Subcutaneous adipose tissue (tissue), 4 donors: Measurements from ENCODE around the gene KIFC1. TPM values are rescaled to one million over a fixed set of nuclear protein-coding genes. Genes with fewer than 3 reads are reported as not detected.

Source experiments
- total RNA-seq, 4 donors: library from RNA; depleted of rRNA; stranded (reverse); fragments of >200 nt; gene quantifications; one replicate each; pipeline ENCODE4 v1.1.0, GENCODE V29; 2016
- TF ChIP-seq, protein P1 (sequence below): fragments of 450-650 bp; IDR thresholded peaks from one replicate; pipeline ENCODE4 v1.5.1; 2016; ENCODE audit warnings: low read depth, mild to moderate bottlenecking, control low read depth, antibody characterized with exemption, moderate library complexity

Gene KIFC1
- 1 to 10 TPM in 2 of 4 donors, under 1 TPM in 1, not detected in 1; 0.33 to 4.4 (median 3.9) TPM for total RNA-seq

DNA sequence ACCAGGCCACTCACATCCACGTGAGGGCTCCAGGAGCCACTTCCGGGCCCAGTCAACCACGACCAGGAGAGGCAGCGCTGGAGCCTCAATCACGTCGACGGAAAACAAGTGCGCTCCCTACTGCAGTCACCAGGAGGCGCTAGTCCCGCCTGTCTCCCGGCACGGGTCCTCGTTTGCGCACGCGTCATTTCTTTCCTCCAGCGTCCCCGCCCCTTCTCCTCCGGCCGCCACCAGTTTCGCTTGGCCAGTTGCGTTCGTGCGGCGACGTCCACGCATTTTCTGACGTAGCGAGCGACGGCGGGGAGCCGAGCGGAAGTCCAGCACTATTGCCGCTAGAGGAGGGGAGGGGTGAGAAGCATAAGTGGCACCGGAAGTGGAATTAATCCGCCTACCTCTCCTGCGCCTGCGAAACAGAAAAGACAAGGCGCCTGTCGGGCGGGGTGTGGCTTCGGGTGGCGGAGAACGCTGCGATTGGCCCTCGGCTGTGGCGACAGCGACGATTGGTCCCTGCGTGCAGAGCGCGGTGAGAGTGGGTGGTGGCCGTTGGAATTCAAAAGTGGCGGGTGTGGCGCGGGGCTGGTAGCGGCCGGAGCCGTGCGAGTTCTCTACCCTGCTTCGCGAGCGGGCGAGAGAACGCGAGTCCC lies at the start of gene KIFC1:
Gene KIFC1 (plus strand): TSS at position 546 of the 644 bp plus-strand sequence. CDS start 163 bp downstream, outside the sequence.
- TF ChIP-seq, protein P1, sequence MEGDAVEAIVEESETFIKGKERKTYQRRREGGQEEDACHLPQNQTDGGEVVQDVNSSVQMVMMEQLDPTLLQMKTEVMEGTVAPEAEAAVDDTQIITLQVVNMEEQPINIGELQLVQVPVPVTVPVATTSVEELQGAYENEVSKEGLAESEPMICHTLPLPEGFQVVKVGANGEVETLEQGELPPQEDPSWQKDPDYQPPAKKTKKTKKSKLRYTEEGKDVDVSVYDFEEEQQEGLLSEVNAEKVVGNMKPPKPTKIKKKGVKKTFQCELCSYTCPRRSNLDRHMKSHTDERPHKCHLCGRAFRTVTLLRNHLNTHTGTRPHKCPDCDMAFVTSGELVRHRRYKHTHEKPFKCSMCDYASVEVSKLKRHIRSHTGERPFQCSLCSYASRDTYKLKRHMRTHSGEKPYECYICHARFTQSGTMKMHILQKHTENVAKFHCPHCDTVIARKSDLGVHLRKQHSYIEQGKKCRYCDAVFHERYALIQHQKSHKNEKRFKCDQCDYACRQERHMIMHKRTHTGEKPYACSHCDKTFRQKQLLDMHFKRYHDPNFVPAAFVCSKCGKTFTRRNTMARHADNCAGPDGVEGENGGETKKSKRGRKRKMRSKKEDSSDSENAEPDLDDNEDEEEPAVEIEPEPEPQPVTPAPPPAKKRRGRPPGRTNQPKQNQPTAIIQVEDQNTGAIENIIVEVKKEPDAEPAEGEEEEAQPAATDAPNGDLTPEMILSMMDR = no peak

DNA sequence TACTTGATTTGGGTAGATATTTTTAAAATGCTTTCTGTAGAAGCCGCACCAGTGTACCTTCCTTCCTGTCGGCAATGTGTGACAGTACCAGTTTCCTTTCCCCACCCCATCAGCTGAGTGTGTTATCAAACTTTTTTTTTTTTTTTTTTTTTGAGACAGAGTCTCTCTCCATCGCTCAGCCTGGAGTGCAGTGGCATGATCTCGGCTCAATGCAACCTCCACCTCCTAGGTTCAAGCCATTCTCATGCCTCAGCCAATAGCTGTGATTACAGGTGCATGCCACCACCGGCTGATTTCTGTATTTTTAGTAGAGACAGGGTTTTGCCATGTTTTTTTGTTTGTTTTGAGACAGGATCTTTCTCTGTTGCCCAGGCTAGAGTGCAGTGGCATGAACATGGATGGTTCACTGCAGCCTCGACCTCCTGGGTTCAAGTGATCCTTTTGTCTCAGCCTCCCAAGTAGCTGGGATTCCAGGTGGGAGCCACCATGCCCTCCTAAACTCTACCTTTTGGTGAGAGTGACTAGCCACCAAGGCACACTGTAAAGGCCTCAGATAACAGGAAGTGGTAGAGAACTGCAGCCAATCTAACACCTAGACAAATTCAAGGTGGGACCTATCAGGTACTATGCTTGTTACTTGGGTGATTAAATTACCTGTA lies 47.5 kb upstream of the KIFC1 start:
- TF ChIP-seq, protein P1 = no peak

DNA sequence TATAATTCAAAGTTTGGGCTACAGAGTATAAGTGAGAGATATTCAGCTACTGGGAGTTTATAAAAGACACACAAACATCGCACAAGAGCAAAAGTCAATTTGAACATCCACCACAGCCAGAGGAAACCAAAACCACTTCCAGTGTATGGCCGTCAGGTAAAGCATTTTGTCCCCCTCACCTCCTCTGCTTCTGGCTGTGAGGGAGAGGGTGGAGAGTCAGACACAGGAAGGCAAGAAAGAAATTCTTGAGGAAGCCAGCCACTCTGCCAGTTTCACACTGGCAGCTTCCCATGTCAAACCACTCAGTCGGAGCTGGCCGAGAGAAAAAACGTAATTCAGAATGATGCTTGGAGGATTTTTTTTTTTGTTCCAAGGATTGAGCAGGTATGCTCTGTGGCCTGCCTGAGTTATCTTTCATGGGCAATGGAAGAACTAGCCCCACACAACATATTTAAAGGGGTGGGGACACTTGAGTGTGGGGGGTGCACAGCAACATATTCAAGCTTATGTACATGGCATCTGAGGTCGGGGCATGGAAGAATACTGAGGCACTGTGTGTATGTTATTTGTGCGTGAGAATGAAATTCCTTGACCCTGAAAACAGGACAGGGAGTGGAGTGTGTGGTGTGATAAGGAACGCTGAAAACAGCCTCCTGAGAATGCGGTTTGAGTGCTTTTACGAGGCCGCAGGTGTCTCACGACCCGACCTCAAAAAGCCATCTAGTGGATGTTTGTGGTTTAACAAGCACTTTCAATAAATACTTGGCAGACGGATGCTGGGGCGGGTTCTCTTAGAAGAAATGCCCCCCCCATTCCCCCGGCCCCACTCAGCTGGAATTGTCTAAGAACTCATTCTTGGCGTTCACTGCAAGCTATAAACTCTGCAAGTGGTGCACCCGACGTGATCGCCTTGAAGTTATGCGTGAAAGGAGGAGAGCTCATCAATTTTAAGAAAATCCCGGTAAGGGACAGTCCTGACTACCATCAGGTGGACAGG lies 46.6 kb upstream of the KIFC1 start:
- TF ChIP-seq, protein P1 = no peak

GRCh38 chr6:33347816-33348215 lies 43.8 kb upstream of the KIFC1 start:
- TF ChIP-seq, protein P1 = no peak

GRCh38 chr6:33356295-33356694 lies 35.3 kb upstream of the KIFC1 start:
- TF ChIP-seq, protein P1 = no peak

GRCh38 chr6:33359331-33359730 lies 32.3 kb upstream of the KIFC1 start:
- TF ChIP-seq, protein P1 = no peak
